ENCODE results near the gene MTO1.
"Not testable (repeated sequence)": the region's sequence is repeated elsewhere in the genome, so short reads cannot be mapped to it uniquely, and the experiment has no call there.

MTO1 gene

GRCh38 chr6:73504160-73504559 is 42.6 kb downstream of the MTO1 start:
- DNase-seq = no peak

- DNase-seq = no peak
Measured at GRCh38 chr6:73505142-73505541, 43.6 kb downstream of the MTO1 start.

GRCh38 chr6:73505705-73506104 is 44.2 kb downstream of the MTO1 start:
- DNase-seq = not testable (repeated sequence)

GRCh38 chr6:73506246-73506645 is 44.7 kb downstream of the MTO1 start:
- no peak for DNase-seq

- DNase-seq = no peak
Measured at GRCh38 chr6:73508776-73509175, 47.2 kb downstream of the MTO1 start.

- no peak for DNase-seq
Measured at GRCh38 chr6:73509851-73510250, 48.3 kb downstream of the MTO1 start.

- DNase-seq = no peak
Measured at GRCh38 chr6:73511796-73512195, 50.3 kb downstream of the MTO1 start.

- DNase-seq = no peak
Measured at GRCh38 chr6:73513496-73513854, 51.9 kb downstream of the MTO1 start.

- peak in 1 of 2 donors; percentile 37 for DNase-seq
Measured at GRCh38 chr6:73514746-73515110, 53.2 kb downstream of the MTO1 start.

- DNase-seq = peak in 1 of 2 donors; percentile 39
Measured at GRCh38 chr6:73515204-73515655, 53.7 kb downstream of the MTO1 start.

GRCh38 chr6:73516514-73517489 is 55.3 kb downstream of the MTO1 start:
- DNase-seq = no peak

GRCh38 chr6:73518100-73518981 is 56.8 kb downstream of the MTO1 start:
- peak in 1 of 2 donors; percentile 19 for DNase-seq

- DNase-seq = not testable (repeated sequence)
Measured at GRCh38 chr6:73518982-73519881, 57.7 kb downstream of the MTO1 start.

GRCh38 chr6:73519926-73520687 is 58.6 kb downstream of the MTO1 start:
- DNase-seq = peak; percentile 75 to 78

GRCh38 chr6:73520688-73521350 is 59.3 kb downstream of the MTO1 start, which contains the start of gene EEF1A1:
TSS of gene EEF1A1 (minus strand) at chr6:73521032. CDS start at chr6:73520026, 1,006 bp downstream.
- DNase-seq = peak; percentile 99

GRCh38 chr6:73521351-73521985 is 59.9 kb downstream of the MTO1 start:
- DNase-seq = peak; percentile 60 to 65

GRCh38 chr6:73523434-73524123 is 62.0 kb downstream of the MTO1 start:
- DNase-seq = peak; percentile 64 to 69

GRCh38 chr6:73525546-73526330 is 64.2 kb downstream of the MTO1 start:
- no peak for DNase-seq

- DNase-seq = no peak
Measured at GRCh38 chr6:73528897-73529296, 67.4 kb downstream of the MTO1 start.

Measured in stimulated activated CD4-positive, alpha-beta T cell treated with anti-CD3 and anti-CD28 coated beads, Interleukin-2, amount 100 ng/mL, for 48 hours (primary cell).